GM19438 (cell line): ENCODE measurements around the gene DDX10.
A peak's percentile ranks its signal among the peaks of the same experiment; 100 is the strongest.
"Not testable (repeated sequence)": the region's sequence is repeated elsewhere in the genome, so short reads cannot be mapped to it uniquely, and the experiment has no call there.

ENCODE experiments used
- ATAC-seq: cut with Tn5 transposase; IDR thresholded peaks from one replicate; pipeline ENCODE4 v1.9.1; 2021; ENCODE audit warnings: low read depth; ENCODE audit not compliant: unreplicated experiment

The DDX10 gene

GRCh38 chr11:108664730-108665525, at the start of gene DDX10:
DDX10 (plus strand) TSS chr11:108665069; CDS start chr11:108665154, 85 bp downstream.
- ATAC-seq = peak; percentile 80

GRCh38 chr11:108616549-108616948, 48.3 kb upstream of the DDX10 start:
- no peak for ATAC-seq

- no peak for ATAC-seq
Measured at GRCh38 chr11:108617055-108617454, 47.8 kb upstream of the DDX10 start.

- no peak for ATAC-seq
Measured at GRCh38 chr11:108618529-108618928, 46.3 kb upstream of the DDX10 start.

GRCh38 chr11:108620958-108621772, 43.7 kb upstream of the DDX10 start:
- ATAC-seq = peak; percentile 94

GRCh38 chr11:108622341-108622740, 42.5 kb upstream of the DDX10 start:
- no peak for ATAC-seq

- no peak for ATAC-seq
Measured at GRCh38 chr11:108624196-108624925, 40.5 kb upstream of the DDX10 start.

GRCh38 chr11:108628326-108628725, 36.5 kb upstream of the DDX10 start:
- no peak for ATAC-seq

- no peak for ATAC-seq
Measured at GRCh38 chr11:108628812-108629211, 36.1 kb upstream of the DDX10 start.

GRCh38 chr11:108629274-108629673, 35.6 kb upstream of the DDX10 start:
- no peak for ATAC-seq

GRCh38 chr11:108632041-108632704, 32.7 kb upstream of the DDX10 start:
- ATAC-seq = no peak

GRCh38 chr11:108635106-108635505, 29.8 kb upstream of the DDX10 start:
- no peak for ATAC-seq

- no peak for ATAC-seq
Measured at GRCh38 chr11:108636222-108636621, 28.6 kb upstream of the DDX10 start.

- ATAC-seq = no peak
Measured at GRCh38 chr11:108639146-108639545, 25.7 kb upstream of the DDX10 start.

- ATAC-seq = not testable (repeated sequence)
Measured at GRCh38 chr11:108641752-108642151, 23.1 kb upstream of the DDX10 start.

- no peak for ATAC-seq
Measured at GRCh38 chr11:108643974-108644373, 20.9 kb upstream of the DDX10 start.

- ATAC-seq = no peak
Measured at GRCh38 chr11:108645970-108646369, 18.9 kb upstream of the DDX10 start.

- no peak for ATAC-seq
Measured at GRCh38 chr11:108647387-108647700, 17.5 kb upstream of the DDX10 start.

- peak; percentile 91 for ATAC-seq
Measured at GRCh38 chr11:108647701-108648527, 17.0 kb upstream of the DDX10 start.

- no peak for ATAC-seq
Measured at GRCh38 chr11:108648528-108648885, 16.4 kb upstream of the DDX10 start.
